H1 (cell line): ENCODE measurements around the gene CTAGE1.

Experiments
- CHD1 ChIP-seq: IDR thresholded peaks from 2 replicates; pipeline ENCODE4 v1.6.1; 2012; ENCODE audit warnings: low read depth, low read length, improper control_type of control experiment
- CREB1 ChIP-seq: IDR thresholded peaks from 2 replicates; pipeline ENCODE4 v1.6.1; 2012; ENCODE audit warnings: inconsistent platforms
- KDM1A ChIP-seq: fragments of 200-600, 300-600 bp; sonication (generic); IDR thresholded peaks from 2 replicates; pipeline ENCODE4 v1.7.1; 2016; ENCODE audit warnings: mild to moderate bottlenecking, low read length, borderline replicate concordance
- RBBP5 ChIP-seq: IDR thresholded peaks from 2 replicates; pipeline ENCODE4 v1.7.1; 2012; ENCODE audit warnings: low read depth, mild to moderate bottlenecking, inconsistent platforms, low read length, moderate library complexity, borderline replicate concordance
- TF ChIP-seq, protein P1 (sequence below), 3 experiments: IDR thresholded peaks; 1 replicate in 2 of 3; 2 replicates in 1 of 3; pipeline versions ENCODE4 v1.5.1 to v1.6.1; 2011; ENCODE audit warnings: low read length in 3 of 3, mild to moderate bottlenecking in 3 of 3, inconsistent platforms in 2 of 3, low read depth in 1 of 3, moderate library complexity in 1 of 3; ENCODE audit not compliant: insufficient read depth in 1 of 3; ENCODE audit errors: control extremely low read depth in 1 of 3

DNA sequence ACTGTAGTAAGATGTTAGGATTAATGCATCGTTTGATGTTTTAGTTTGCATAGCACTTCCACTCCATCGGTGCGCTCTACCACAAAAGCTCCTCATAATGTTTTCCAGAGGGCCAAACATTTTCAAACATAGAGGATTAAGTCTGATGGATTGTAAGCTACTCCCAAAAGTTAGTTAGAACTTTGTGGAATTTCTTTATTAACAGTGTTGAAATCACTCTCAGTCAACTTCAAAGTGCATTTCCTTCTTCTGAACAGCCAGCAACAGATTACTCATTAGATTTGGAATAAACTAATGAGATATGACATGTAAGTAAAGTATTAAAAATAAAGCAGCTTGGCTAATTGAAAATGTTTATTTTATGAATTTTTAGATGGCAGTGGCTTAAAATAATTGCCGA is 30.1 kb upstream of the CTAGE1 start:
- TF ChIP-seq CREB1 (no peak), CHD1 (no peak), RBBP5 (no peak), KDM1A (no peak)
- TF ChIP-seq, protein P1, sequence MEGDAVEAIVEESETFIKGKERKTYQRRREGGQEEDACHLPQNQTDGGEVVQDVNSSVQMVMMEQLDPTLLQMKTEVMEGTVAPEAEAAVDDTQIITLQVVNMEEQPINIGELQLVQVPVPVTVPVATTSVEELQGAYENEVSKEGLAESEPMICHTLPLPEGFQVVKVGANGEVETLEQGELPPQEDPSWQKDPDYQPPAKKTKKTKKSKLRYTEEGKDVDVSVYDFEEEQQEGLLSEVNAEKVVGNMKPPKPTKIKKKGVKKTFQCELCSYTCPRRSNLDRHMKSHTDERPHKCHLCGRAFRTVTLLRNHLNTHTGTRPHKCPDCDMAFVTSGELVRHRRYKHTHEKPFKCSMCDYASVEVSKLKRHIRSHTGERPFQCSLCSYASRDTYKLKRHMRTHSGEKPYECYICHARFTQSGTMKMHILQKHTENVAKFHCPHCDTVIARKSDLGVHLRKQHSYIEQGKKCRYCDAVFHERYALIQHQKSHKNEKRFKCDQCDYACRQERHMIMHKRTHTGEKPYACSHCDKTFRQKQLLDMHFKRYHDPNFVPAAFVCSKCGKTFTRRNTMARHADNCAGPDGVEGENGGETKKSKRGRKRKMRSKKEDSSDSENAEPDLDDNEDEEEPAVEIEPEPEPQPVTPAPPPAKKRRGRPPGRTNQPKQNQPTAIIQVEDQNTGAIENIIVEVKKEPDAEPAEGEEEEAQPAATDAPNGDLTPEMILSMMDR (IDR thresholded peaks at IDR 0.05; ENCODE audit: control extremely low read depth in 1 of 3, insufficient read depth in 1 of 3, low read depth in 1 of 3, low read length in 3 of 3): no peak
